ENCODE data around the gene ZNF554.

Gene ZNF554

DNA sequence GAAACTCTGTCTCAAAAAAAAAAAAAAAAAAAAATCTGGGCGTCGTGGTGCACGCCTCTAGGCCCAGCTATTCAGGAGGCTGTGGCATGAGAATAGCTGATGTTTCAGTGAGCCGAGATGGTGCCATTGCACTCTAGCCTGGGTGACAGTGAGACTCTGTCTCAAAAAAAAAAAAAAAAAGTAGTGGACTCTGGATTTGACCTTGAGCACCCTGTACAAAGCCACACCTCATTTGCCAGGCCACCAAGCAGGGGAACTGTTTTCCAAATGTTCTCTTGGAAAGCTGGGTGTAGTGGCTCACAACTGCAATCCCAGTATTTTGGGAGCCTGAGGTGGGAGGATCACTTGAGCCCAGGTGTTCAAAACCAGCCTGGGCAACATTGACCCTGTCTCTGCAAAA, 17.8 kb downstream of the ZNF554 start:
- Histone ChIP-seq H3K4me1 (peaks cover 0 to 10% (median 7%) of the 10 kb centered on the region in 4 donors), H3K4me3 (no peak overlapping the region), H3K27ac (no peak overlapping the region), H3K9me3 (peaks cover 8 to 44% (median 37%) of the 10 kb centered on the region in 3 donors), H3K27me3 (no peaks in the 10 kb centered on the region), H3K36me3 (peaks cover 32 to 50% (median 41%) of the 10 kb centered on the region in 3 donors)
- intact Hi-C loops (cut with DNase I; ENCODE audit: low total_unique reads) = no loop called here
- TF ChIP-seq, protein P1, sequence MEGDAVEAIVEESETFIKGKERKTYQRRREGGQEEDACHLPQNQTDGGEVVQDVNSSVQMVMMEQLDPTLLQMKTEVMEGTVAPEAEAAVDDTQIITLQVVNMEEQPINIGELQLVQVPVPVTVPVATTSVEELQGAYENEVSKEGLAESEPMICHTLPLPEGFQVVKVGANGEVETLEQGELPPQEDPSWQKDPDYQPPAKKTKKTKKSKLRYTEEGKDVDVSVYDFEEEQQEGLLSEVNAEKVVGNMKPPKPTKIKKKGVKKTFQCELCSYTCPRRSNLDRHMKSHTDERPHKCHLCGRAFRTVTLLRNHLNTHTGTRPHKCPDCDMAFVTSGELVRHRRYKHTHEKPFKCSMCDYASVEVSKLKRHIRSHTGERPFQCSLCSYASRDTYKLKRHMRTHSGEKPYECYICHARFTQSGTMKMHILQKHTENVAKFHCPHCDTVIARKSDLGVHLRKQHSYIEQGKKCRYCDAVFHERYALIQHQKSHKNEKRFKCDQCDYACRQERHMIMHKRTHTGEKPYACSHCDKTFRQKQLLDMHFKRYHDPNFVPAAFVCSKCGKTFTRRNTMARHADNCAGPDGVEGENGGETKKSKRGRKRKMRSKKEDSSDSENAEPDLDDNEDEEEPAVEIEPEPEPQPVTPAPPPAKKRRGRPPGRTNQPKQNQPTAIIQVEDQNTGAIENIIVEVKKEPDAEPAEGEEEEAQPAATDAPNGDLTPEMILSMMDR (IDR thresholded peaks at IDR 0.05) = no peak
- DNase-seq = no peak

DNA sequence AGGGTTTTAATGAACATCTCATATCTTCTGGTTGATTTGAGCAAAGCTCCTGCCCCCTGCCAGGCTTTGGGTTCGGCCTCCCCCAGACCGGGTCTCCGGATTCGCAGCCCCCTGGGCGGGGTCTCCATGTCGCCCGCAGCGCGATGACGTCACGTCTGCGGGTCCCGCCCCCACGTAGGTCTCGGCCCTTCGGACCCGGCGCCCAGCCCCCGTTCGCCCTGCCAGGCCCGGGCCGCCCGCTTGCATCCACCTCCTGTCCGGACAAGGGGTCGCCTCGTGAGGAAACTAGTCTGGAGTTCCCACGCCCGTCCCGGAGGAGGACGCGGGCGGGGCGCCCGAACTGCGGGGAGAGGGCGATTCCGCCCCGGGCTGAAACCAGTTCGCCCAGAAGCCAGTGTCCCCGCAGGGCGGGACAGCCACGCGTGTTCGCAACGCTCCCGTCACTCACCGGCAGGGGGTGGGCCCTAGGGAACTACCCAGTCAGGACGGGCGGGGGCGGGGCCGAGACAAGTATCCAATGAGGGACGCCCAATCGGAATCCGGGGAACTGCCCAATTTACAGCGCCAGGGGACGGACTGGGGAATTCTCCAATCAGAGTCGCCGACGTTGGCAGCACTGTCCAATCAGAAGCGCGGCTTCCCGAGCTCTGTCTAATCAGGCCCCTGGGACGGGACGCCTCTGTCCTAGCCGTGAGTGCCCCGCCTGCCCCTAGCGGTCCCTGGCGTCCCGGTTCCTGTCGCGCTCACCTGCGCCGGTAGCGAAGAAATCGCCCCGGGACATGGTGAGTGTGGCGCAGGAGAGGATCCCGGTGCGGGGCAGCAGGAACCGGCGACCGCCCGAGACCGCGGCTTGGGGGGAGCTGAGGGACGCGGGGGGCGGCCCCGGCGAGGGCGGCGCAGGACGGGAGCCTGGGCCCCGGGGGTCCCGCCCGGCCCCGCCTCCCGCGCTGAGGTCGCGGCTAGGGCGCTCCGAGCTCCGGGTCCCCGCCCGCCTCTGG, 21.4 kb downstream of the ZNF554 start, which contains the start of gene ZNF555:
ZNF555 (plus strand) TSS at position 682 of the 998 bp plus-strand sequence; CDS start at position 780, 98 bp downstream.
- H3K27ac ChIP-seq = peak within 1 kb of the TSS; percentile 91
- intact Hi-C loops (cut with DNase I; ENCODE audit: low total_unique reads) = loop anchor here (1.0 kb wide), 1 partner anchor 58 kb away; no protein-coding TSS in a partner anchor
- H3K36me3 ChIP-seq = peaks cover 6 to 30% (median 15%) of the 10 kb centered on the region in 3 donors
- DNase-seq = peak; percentile 100
- H3K27me3 ChIP-seq = no peaks in the 10 kb centered on the region
- peak within 1 kb of the TSS; percentile 68 to 97 for H3K4me3 ChIP-seq
- H3K9me3 ChIP-seq = peaks cover 0 to 12% (median 4%) of the 10 kb centered on the region in 3 donors
- TF ChIP-seq, protein P1 (IDR thresholded peaks at IDR 0.05) = peak; percentile 54 to 60
- H3K4me1 ChIP-seq = peaks cover 0 to 17% (median 10%) of the 10 kb centered on the region in 4 donors

DNA sequence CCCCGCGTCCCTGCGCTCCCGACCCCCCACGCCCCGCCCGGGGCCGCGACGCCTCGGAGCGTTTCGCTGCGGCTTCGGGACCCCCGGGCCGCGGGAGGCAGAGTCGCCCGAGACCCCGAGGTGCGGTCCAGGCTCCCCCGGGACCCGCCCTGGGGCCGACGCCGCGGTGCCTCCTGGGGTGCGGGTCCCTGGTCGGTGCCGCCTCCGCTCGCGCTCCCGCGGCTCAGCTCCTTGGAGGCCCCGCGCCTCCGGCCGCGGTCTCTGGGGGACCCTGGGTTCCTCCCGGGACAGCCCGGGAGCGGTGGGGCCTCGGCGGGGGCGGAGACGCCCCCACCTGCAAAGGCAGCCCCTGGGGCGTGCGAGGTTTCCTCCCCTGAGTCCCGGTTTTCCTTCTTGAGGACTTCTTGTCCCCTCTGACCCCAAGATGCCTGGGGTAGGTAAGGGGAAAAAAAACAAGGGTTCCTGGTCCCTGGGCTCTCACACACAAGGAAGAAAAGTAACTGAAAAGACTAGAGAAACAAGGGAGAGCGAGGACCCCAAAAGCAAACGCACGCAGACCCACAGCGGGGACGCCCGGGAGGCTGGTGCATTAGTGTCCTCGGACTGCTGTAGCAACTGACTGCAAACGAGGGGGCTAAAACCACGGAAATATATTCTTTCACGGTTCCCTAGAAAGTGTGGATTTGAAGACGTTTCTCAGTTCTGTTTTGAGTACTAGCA, 22.3 kb downstream of the ZNF554 start:
- H3K27ac ChIP-seq = peak overlapping the region; percentile 91
- H3K36me3 ChIP-seq = peaks cover 11 to 30% (median 17%) of the 10 kb centered on the region in 3 donors
- H3K4me3 ChIP-seq = peak overlapping the region; percentile 68 to 97
- H3K4me1 ChIP-seq = peaks cover 0 to 17% (median 10%) of the 10 kb centered on the region in 4 donors
- no peak for DNase-seq
- no peaks in the 10 kb centered on the region for H3K27me3 ChIP-seq
- peaks cover 0 to 13% (median 3%) of the 10 kb centered on the region in 3 donors for H3K9me3 ChIP-seq
- TF ChIP-seq, protein P1 (IDR thresholded peaks at IDR 0.05) = no peak
- intact Hi-C loops (cut with DNase I; ENCODE audit: low total_unique reads) = loop anchor here (1.0 kb wide), 1 partner anchor 57 kb away; no protein-coding TSS in a partner anchor

DNA sequence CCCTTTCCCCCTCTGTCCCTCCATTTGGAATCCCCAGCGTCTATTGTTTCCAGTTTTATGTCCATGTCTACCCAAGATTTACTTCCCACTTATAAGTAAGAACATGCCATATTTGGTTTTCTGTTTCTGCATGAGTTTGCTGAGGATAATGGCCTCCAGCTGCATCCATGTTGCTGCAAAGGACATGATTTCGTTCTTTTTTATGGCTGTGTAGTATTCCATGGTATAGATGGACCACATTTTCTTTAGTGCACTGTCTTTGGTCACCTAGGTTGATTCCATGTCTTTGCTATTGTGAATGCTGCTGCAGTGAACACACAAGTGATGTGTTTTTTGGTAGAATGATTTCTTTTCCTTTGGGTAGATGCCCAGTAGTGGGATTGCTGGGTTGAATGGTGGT, 25.4 kb downstream of the ZNF554 start:
- H3K4me3 ChIP-seq = no peak overlapping the region
- H3K9me3 ChIP-seq = peaks cover 0 to 44% (median 20%) of the 10 kb centered on the region in 3 donors
- intact Hi-C loops (cut with DNase I; ENCODE audit: low total_unique reads) = no loop called here
- DNase-seq = no peak
- peaks cover 0 to 17% (median 10%) of the 10 kb centered on the region in 4 donors for H3K4me1 ChIP-seq
- no peak overlapping the region for H3K27ac ChIP-seq
- peaks cover 21 to 39% (median 29%) of the 10 kb centered on the region in 3 donors for H3K36me3 ChIP-seq
- TF ChIP-seq, protein P1 (IDR thresholded peaks at IDR 0.05) = no peak
- H3K27me3 ChIP-seq = no peaks in the 10 kb centered on the region

DNA sequence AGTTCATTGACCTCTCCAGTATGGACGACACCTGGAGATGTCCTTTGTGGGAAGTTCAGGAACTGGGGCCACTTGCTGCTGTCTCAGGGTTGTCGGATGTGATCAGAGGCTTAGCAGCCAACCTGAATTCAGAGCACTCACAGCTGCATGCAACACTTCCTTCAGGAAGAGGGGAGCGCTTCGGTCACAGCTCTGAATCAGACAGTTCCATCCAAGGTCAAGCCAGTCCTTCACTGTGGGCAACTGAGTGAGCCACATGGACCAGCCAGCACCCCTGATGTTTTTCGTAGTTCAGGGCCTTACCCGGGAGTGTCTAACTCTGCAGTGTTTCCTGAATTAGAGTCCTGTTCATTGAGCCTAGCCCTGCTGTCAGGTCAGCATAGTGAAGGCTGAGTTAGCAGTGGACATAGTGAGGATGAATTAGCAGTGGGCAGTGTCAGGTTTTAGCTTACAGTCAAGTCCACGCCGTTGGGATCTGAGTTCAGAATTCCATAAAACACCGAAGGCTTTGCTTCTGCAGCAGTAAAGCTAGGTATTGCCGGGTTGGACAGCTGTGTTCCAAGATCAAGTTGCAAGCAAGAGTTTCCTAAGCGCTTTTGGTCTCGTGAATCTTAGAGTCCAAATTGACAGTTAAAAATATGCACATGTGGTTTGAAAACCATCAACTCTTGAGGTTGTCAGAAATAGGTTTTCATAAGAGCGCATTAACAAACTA, 26.7 kb downstream of the ZNF554 start:
- intact Hi-C loops (cut with DNase I; ENCODE audit: low total_unique reads) = no loop called here
- DNase-seq = no peak
- Histone ChIP-seq H3K4me1 (peaks cover 0 to 13% (median 10%) of the 10 kb centered on the region in 4 donors), H3K4me3 (no peak overlapping the region), H3K27ac (no peak overlapping the region), H3K27me3 (no peaks in the 10 kb centered on the region), H3K36me3 (peaks cover 33 to 52% (median 41%) of the 10 kb centered on the region in 3 donors), H3K9me3 (peaks cover 3 to 56% (median 32%) of the 10 kb centered on the region in 3 donors)
- TF ChIP-seq, protein P1 (IDR thresholded peaks at IDR 0.05) = no peak
